OCI-LY1 (cell line): ENCODE measurements around the gene LRP8.

Source experiments
- EZH2 ChIP-seq: fragments of 200-600 bp; sonication (generic), shearing (Covaris generic); IDR thresholded peaks from 2 replicates; pipeline ENCODE4 v1.8.0; 2017; ENCODE audit warnings: borderline replicate concordance, mixed run types, mild to moderate bottlenecking, antibody characterized with exemption, low read length, moderate library complexity, mixed read lengths
- TF ChIP-seq, protein P1 (sequence below): fragments of 200-600 bp; sonication (generic), shearing (Covaris generic); IDR thresholded peaks from 2 replicates; pipeline ENCODE4 v1.5.1; 2017; ENCODE audit warnings: mild to moderate bottlenecking, antibody characterized with exemption, low read length, moderate library complexity, mixed read lengths

DNA sequence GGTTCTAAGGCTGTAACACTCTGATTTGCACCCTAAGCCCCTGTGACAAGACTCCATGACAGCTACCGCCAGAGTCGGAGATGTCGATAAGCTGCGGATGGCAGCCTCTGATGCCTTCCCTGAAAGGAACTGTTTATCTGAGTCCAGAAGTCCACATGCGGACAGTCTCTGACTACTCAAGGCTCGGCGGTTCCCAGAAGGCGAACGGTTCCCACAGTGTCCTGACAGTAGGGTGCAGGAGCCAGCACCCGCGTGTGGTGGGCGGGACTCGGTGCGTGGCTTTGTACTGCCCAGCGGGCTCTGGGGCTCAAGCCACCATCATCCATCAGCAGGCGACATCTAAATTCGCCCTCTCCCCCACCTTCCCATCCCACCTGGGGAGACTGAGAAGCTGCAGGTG is 30.7 kb downstream of the LRP8 start:
- TF ChIP-seq, protein P1, sequence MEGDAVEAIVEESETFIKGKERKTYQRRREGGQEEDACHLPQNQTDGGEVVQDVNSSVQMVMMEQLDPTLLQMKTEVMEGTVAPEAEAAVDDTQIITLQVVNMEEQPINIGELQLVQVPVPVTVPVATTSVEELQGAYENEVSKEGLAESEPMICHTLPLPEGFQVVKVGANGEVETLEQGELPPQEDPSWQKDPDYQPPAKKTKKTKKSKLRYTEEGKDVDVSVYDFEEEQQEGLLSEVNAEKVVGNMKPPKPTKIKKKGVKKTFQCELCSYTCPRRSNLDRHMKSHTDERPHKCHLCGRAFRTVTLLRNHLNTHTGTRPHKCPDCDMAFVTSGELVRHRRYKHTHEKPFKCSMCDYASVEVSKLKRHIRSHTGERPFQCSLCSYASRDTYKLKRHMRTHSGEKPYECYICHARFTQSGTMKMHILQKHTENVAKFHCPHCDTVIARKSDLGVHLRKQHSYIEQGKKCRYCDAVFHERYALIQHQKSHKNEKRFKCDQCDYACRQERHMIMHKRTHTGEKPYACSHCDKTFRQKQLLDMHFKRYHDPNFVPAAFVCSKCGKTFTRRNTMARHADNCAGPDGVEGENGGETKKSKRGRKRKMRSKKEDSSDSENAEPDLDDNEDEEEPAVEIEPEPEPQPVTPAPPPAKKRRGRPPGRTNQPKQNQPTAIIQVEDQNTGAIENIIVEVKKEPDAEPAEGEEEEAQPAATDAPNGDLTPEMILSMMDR: no peak
- TF ChIP-seq EZH2: no peak
